NCI-H1417 (cell line): Measurements from ENCODE around the gene CNOT4.
"Not testable (repeated sequence)": the region's sequence is repeated elsewhere in the genome, so short reads cannot be mapped to it uniquely, and the experiment has no call there.

ENCODE experiments used
- DNase-seq, 3 experiments: peaks; one replicate each; lab custom pipeline; 2025; lab: John Stamatoyannopoulos, UW

The CNOT4 gene

GRCh38 chr7:135459076-135459475, 50.8 kb downstream of the CNOT4 start:
- no peak for DNase-seq

DNA sequence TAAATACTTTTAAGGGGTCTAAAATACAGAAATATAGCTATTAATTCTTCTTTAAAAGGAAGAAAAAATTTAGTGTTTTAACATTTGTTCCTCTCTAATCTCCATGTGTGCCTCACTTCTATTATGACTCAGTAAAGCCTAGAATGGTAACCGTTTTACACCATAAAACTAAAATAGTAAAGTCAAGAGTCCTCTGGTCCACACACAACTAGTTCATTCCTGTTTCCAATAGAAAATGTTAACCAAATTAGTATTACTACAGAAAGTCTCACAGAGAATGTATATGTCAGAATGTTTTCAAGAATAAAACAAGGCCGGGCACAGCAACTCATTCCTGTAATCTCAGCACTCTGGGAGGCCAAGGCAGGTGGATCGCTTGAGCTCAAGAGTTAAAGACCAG, 55.8 kb downstream of the CNOT4 start:
- no peak for DNase-seq

DNA sequence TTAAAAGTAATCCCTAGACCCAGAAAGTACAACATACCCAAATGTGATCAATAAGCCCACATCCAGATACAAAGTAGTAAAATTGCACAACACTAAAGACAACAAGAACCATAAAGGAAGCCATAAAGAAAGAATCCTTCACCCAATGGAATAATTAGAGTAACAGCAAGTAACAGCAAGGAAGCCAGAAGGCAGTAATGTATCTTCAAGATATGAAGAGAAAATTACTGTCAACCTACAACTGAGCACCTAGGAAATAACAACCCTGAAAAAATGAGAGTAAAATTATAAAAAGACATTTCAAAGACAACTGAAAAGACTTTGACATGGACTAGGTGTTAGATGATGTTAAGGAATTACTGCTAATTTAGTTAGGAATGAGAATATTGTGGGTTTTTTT, 60.5 kb downstream of the CNOT4 start:
- no peak for DNase-seq

GRCh38 chr7:135448753-135449152, 61.1 kb downstream of the CNOT4 start:
- DNase-seq: no peak

DNA sequence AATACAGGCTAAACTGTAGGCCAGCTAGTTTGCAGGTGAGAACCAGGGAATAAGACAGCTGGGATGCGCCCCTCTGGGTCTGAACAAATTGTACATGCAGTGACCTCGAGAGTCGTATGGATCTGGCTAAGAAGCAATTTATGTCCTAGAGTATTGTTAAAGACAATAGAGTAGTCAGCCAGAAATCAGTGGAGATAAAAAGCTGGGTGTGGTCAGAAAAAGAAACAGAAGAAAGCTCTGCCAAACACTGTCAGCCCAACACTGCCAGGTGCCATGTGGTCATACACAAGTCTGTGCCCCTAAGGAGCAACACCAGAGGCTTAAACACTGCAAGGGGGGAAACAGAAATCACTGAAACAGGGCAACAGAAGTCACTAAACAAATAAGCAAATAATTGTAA, 62.2 kb downstream of the CNOT4 start:
- peak in 2 of 3 experiments; percentile 47 to 83 for DNase-seq

DNA sequence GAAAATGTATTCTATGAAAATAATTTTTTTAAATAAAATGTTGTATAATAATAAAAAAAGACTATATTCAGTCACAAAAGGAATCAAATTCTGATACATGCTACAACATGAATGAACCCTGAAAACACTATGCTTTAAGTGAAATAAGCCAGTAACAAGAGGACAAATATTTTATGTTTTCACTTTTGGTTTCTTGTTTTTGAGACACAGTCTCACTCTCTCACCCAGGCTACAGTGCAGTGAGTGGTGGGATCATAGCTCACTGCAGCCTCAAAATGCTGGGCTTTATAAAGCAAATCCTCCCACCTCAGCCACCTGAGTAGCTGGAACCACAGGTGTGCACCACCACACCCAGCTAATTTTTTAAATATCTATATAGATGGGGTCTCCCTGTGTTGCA, 64.2 kb downstream of the CNOT4 start:
- no peak for DNase-seq

GRCh38 chr7:135445266-135445665, 64.6 kb downstream of the CNOT4 start:
- DNase-seq: not testable (repeated sequence)

- no peak for DNase-seq
Measured at GRCh38 chr7:135441791-135442190, 68.1 kb downstream of the CNOT4 start.

GRCh38 chr7:135434047-135434446, 75.9 kb downstream of the CNOT4 start:
- DNase-seq: no peak

DNA sequence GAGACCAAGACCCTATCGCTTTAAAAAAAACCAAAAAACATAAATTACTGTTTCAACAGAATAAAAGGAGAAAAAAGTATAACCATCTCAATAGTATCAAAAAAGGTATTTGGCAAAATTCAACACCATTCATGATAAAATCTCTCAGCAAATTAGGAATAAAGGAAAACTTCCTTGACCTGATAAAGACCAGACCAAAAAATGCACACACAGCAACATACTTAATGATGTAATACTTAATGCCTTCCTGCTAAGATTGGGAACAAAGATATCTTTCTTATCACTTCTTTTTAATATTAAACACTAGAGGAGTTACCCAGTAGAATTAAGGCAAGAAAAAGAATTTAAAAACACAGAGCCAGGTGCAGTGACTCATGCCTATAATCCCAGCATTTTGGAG, 79.3 kb downstream of the CNOT4 start:
- no peak for DNase-seq

GRCh38 chr7:135428879-135429278, 81.0 kb downstream of the CNOT4 start:
- no peak for DNase-seq

DNA sequence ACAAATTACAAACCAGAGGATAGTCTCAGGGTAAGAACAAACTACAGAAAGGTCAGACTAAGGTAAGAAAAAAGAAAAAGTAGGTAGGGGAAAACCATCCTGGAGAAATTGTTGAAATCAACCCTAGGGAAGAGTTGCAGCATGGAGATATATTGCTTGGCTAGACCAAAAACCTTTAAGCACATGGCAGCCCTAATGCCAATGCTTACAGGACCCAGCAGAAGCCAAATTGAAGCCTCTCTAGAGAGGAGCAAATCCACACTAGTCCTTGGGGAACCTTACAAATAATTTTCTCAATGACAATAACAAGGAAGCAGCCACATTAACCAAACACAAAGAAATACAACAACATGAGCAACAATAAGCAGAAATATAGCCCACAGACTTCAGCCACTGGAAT, 81.9 kb downstream of the CNOT4 start:
- peak in 1 of 3 experiments; percentile 37 for DNase-seq

DNA sequence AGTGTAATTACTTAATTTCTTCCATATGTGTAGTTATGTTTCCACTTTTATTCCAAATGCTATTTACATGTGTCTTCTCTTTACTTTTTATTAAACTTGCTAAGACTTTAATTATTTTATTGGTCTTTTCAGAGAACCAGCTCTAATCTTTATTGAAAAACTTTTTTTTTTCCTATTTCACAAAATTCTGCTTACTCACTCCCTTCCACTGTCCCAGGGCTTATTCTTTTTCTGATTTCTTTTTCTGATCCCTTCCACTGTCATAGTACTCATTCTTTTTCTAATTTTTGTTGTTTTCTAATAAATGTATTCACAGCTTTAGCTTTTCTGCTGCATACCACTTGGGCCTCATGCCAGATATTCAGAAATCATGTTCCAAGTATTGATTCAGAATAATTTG, 82.7 kb downstream of the CNOT4 start:
- no peak for DNase-seq

GRCh38 chr7:135425036-135425435, 84.9 kb downstream of the CNOT4 start:
- DNase-seq: no peak

DNA sequence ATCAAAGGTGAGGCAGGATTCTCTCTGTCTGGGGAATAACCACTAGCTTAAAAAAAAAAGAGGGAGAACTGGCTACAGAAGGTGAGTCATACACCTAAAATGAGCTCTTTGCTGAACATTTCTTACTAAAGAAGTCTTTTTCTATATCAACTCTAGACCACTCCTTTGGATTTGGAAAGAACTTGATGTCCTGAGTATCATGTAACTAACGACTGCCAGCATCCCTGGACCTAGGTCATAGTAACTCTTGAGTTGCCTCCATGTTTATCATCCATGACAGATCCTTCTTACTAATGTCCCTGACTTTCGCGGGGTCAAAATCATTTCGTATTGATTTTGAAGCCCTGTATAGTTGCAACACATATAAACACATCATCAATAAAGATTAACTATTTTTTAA, 89.1 kb downstream of the CNOT4 start:
- no peak for DNase-seq

- no peak for DNase-seq
Measured at GRCh38 chr7:135416431-135416830, 93.5 kb downstream of the CNOT4 start.

DNA sequence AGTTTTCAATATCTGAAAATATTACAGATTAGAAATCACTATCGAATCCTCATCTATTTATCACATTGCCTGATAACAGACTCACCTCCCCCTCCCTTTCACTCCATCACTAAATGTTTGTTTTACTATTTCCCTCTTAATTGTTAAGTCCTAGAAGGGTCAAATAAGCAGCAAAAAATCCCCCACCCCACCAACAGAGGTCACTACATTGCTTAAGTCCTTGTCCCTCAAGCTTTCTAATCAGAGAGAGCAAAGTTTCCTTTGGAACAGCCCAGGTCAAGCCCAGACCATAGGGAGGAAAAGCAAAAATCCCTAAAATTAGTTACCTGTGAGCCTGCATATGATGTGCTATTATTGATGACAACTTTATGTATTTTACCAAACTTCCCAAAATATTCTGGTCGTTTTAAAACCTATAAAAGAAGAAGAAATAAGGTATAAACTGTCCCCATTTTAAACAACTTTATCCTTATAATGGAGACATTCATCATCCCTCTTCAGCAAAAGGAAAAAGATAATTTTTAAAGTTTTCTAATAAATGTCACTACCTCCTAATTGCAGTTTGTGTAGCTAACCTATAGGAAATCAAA, 95.0 kb downstream of the CNOT4 start:
- DNase-seq: peak; percentile 35 to 74 (median 48)

GRCh38 chr7:135414208-135414607, 95.7 kb downstream of the CNOT4 start:
- DNase-seq: no peak

DNA sequence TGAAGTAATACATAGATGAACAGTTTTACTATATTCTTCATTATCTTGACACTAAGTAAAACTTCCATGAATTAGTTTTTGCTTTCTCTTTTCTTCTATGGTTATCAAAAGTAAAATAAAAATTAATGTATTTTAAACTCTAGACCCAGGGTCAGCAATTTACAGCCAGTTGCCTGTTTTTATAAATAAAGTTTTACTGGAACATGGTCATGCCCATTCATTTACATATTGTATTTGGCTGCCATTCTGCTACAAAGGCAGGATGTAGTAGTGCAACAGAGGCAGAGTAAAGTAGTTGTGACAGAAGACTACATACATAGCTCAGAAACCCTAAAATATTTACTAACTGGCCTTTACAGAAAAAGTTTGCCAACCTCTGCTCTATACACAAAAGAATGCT, 98.8 kb downstream of the CNOT4 start:
- DNase-seq: no peak

GRCh38 chr7:135410543-135410942, 99.4 kb downstream of the CNOT4 start:
- no peak for DNase-seq

DNA sequence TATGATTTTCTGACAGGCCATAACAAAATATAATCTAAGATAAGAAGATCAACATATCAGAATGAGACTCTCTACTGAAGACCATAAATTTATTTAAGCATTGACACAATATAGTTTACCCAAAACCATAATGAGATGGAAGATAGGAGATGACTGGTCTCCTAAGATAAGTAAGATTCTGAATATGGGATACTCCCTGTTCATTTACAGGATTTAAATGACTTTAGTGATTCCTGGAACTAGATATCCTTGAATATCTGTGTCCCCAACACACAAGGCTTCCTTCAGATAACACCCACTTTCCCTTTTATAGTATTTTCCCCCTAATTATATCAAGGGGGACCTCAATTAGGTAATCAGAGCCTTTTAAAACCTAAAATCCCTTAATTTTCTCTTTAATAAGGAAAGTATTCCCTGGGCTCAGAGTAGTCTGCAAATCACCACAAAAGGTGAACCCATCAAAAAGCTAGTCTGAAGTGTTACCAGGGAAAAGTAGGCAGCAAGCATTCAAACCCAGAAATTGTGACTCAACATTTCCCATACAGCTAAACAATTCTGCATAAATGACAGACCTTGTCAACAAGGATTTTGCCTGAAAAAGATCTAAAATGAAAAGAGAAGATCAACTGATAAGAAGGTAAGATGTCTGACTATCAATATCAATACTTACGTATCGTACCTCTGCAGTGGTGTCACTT, 99.9 kb downstream of the CNOT4 start:
- DNase-seq: no peak

DNA sequence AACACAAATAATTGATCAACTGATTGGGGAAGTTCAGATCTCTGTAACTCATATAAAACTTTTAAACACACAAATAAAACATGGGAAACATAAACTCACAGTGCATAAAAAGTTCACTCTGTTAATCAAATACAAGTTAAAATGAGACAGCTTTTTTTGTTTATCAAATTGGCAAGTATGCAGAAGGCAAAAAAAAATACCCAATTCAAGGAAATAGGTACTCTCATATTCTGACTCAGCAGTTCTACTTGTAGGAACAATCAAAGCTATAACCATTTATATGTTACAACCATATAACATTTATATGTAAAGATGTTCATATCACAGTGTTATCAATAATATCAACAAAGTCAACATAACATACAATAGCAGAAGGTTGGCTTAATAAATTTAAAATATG, 102.0 kb downstream of the CNOT4 start:
- DNase-seq: no peak

DNA sequence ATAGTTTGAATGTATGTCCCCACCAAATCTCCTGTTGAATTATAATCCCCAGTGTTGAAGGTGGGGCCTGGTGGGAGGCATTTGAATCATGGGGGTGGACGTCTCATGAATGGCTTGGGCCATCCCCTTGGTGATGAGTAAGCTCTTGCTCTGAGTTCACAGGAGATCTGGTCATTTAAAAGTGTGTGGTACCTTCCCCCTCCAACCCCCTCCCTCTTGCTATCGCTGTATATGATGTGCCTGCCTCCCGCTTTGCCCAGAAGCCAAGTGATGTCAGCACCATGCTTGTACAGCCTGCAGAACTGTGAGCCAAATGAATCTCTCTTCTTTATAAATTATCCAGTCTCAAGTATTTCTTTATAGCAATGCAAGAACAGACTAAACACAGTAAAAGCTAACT, 103.0 kb downstream of the CNOT4 start:
- DNase-seq: no peak

DNA sequence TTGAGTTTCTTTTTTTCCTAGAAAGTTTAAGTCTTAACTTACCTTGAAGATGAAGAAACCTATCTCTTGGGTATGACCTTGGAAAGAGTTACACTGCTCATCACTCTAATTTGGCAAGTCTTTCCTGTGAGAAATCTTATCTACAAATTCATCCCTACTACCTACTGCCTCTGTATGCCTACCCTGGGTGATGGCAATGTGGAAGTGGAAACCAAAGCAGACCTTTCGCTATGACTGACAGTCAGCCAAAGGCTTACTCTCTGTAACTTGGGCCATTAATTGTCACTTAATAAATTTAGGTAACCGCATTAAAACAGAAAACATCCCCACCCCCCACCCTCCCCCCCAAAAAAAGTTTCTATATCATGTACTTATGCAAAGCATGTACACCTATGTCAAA, 103.9 kb downstream of the CNOT4 start:
- DNase-seq: no peak
